H1 (cell line): ENCODE data around the gene TLCD2. TPM values are rescaled to one million over a fixed set of nuclear protein-coding genes. Genes with fewer than 3 reads are reported as not detected.
A peak's percentile ranks its signal among the peaks of the same experiment; 100 is the strongest.

ENCODE experiments used
- CTCF ChIA-PET: fragments of 300-600 bp; sonication (Branson Sonifier 250); formaldehyde crosslinking; loops from one replicate; lab custom pipeline; 2021; ENCODE audit not compliant: partially characterized antibody; lab: Charles Lee
- POLR2A ChIA-PET: fragments of 300-600 bp; sonication (Branson Sonifier 250); formaldehyde crosslinking; loops from one replicate; lab custom pipeline; 2021; ENCODE audit warnings: inconsistent platforms; ENCODE audit not compliant: partially characterized antibody; lab: Charles Lee
- DNase-seq, 2 experiments: peaks; one replicate each; pipeline versions ENCODE4 v3.0.0 to v3.0.0-alpha.2; 2010 to 2022; ENCODE audit warnings: low spot score in 2 of 2, low read depth in 1 of 2, mixed read lengths in 1 of 2
- FAIRE-seq: peaks from 2 replicates; lab custom pipeline; 2011; peaks lifted over from hg19 to GRCh38; lab: Jason Lieb, UNC
- H2AFZ ChIP-seq: 2 replicates; pipeline ENCODE4 v1.8.1; 2012; ENCODE audit warnings: low read length, inconsistent platforms
- H2AK5ac ChIP-seq: 2 replicates; pipeline ENCODE4 v1.6.1; 2013; ENCODE audit warnings: low read depth, low read length
- H2BK120ac ChIP-seq: replicated peaks from 2 replicates; pipeline ENCODE3; 2013; ENCODE audit warnings: low read depth, low read length, inconsistent platforms
- H2BK12ac ChIP-seq: 2 replicates; pipeline ENCODE4 v1.6.1; 2013; ENCODE audit warnings: low read depth, low read length
- H2BK15ac ChIP-seq: 2 replicates; pipeline ENCODE4 v1.6.1; 2013; ENCODE audit warnings: low read length
- H2BK20ac ChIP-seq: 2 replicates; pipeline ENCODE4 v1.6.1; 2013; ENCODE audit warnings: low read length
- H2BK5ac ChIP-seq: 2 replicates; pipeline ENCODE4 v1.6.1; 2013; ENCODE audit warnings: low read depth, low read length
- H3K14ac ChIP-seq: 2 replicates; pipeline ENCODE4 v1.6.1; 2013; ENCODE audit warnings: inconsistent platforms; ENCODE audit not compliant: insufficient read length
- H3K18ac ChIP-seq: 2 replicates; pipeline ENCODE4 v1.6.1; 2013; ENCODE audit warnings: low read length; ENCODE audit errors: extremely low read depth
- H3K23ac ChIP-seq: 2 replicates; pipeline ENCODE4 v1.6.1; 2013; ENCODE audit warnings: inconsistent platforms; ENCODE audit not compliant: insufficient read length
- H3K23me2 ChIP-seq: 2 replicates; pipeline ENCODE4 v1.6.1; 2013; ENCODE audit warnings: low read depth, low read length
- H3K27ac ChIP-seq: 2 replicates; pipeline ENCODE4 v1.6.1; 2011; ENCODE audit warnings: low read depth, low read length, inconsistent platforms
- H3K27me3 ChIP-seq, 4 experiments: replicated peaks in 1 of 4; 1 replicate in 1 of 4; 2 replicates in 3 of 4; pipeline versions ENCODE4 v1.6.1 to v1.8.1; 2011 to 2013; ENCODE audit warnings: low read length in 3 of 4, mild to moderate bottlenecking in 3 of 4, inconsistent platforms in 2 of 4, mixed read lengths in 2 of 4, moderate library complexity in 1 of 4; ENCODE audit not compliant: control insufficient read depth in 3 of 4, insufficient read depth in 3 of 4; ENCODE audit errors: extremely low read depth in 1 of 4
- H3K36me3 ChIP-seq, 4 experiments: 2 replicates each; pipeline versions ENCODE4 v1.6.1 to v1.8.1; 2011 to 2013; ENCODE audit warnings: mild to moderate bottlenecking in 4 of 4, low read length in 3 of 4, moderate library complexity in 2 of 4, control low read depth in 1 of 4, inconsistent platforms in 1 of 4; ENCODE audit not compliant: insufficient read depth in 4 of 4, control insufficient read depth in 2 of 4
- H3K4ac ChIP-seq: replicated peaks from 2 replicates; pipeline ENCODE3; 2013; ENCODE audit warnings: low read length, low read depth, mixed read lengths, inconsistent platforms; ENCODE audit not compliant: insufficient read length
- H3K4me1 ChIP-seq, 4 experiments: replicated peaks in 1 of 4; 1 replicate in 1 of 4; 2 replicates in 3 of 4; pipeline versions ENCODE4 v1.6.1 to v1.8.1; 2011 to 2013; ENCODE audit warnings: low read length in 3 of 4, inconsistent platforms in 2 of 4, mixed read lengths in 1 of 4; ENCODE audit not compliant: insufficient read depth in 4 of 4, control insufficient read depth in 3 of 4
- H3K4me2 ChIP-seq, 2 experiments: 2 replicates each; pipeline versions ENCODE4 v1.6.1 to v1.8.1; 2011 to 2013; ENCODE audit warnings: low read depth in 2 of 2, low read length in 2 of 2, control low read depth in 1 of 2, inconsistent platforms in 1 of 2, mild to moderate bottlenecking in 1 of 2; ENCODE audit not compliant: insufficient read depth in 1 of 2
- H3K4me3 ChIP-seq, 4 experiments: fragments of 200-600, 300-600 bp in 1 of 4; sonication (generic), shearing (Covaris generic), sonication (Bioruptor Twin) in 1 of 4; 2 replicates each; pipeline versions ENCODE4 v1.5.1 to v1.8.1; 2011 to 2016; ENCODE audit warnings: low read length in 4 of 4, low read depth in 3 of 4, control low read depth in 2 of 4, inconsistent platforms in 2 of 4, mild to moderate bottlenecking in 2 of 4, mixed read lengths in 1 of 4, moderate library complexity in 1 of 4; ENCODE audit not compliant: insufficient read depth in 2 of 4; ENCODE audit errors: extremely low read depth in 1 of 4
- H3K56ac ChIP-seq: replicated peaks from 2 replicates; pipeline ENCODE3; 2013; ENCODE audit warnings: low read depth, mild to moderate bottlenecking, mixed read lengths, low read length, inconsistent platforms; ENCODE audit not compliant: insufficient read length
- H3K79me1 ChIP-seq: 2 replicates; pipeline ENCODE4 v1.6.1; 2013; ENCODE audit warnings: low read depth, low read length, control low read depth
- H3K79me2 ChIP-seq, 2 experiments: 2 replicates each; pipeline versions ENCODE4 v1.6.1 to v1.8.1; 2012 to 2013; ENCODE audit warnings: low read length in 2 of 2, mild to moderate bottlenecking in 2 of 2, inconsistent platforms in 1 of 2; ENCODE audit not compliant: insufficient read depth in 2 of 2, control insufficient read depth in 1 of 2
- H3K9ac ChIP-seq, 4 experiments: replicated peaks in 1 of 4; 1 replicate in 1 of 4; 2 replicates in 3 of 4; pipeline versions ENCODE4 v1.6.1 to v1.8.1; 2011 to 2013; ENCODE audit warnings: low read depth in 3 of 4, low read length in 3 of 4, control low read depth in 2 of 4, mild to moderate bottlenecking in 2 of 4, moderate library complexity in 2 of 4, inconsistent platforms in 1 of 4; ENCODE audit errors: extremely low read depth in 1 of 4
- H3K9me3 ChIP-seq, 2 experiments: 2 replicates each; pipeline versions ENCODE4 v1.6.1 to v1.8.1; 2012 to 2013; ENCODE audit warnings: mild to moderate bottlenecking in 2 of 2, moderate library complexity in 2 of 2, control low read depth in 1 of 2, inconsistent platforms in 1 of 2, low read depth in 1 of 2, low read length in 1 of 2, mixed read lengths in 1 of 2; ENCODE audit not compliant: insufficient read depth in 2 of 2
- H4K20me1 ChIP-seq, 2 experiments: replicated peaks in 1 of 2; 2 replicates each; pipeline versions ENCODE3 to v1.8.1; 2011 to 2013; ENCODE audit warnings: inconsistent platforms in 2 of 2, low read length in 2 of 2, mild to moderate bottlenecking in 1 of 2; ENCODE audit not compliant: insufficient read depth in 2 of 2, control insufficient read depth in 1 of 2
- H4K5ac ChIP-seq: 2 replicates; pipeline ENCODE4 v1.6.1; 2013; ENCODE audit warnings: low read length, low read depth, mixed read lengths, inconsistent platforms; ENCODE audit not compliant: insufficient read length
- H4K8ac ChIP-seq: 2 replicates; pipeline ENCODE4 v1.8.0; 2013; ENCODE audit warnings: mild to moderate bottlenecking, moderate library complexity, low read length, inconsistent platforms; ENCODE audit not compliant: insufficient read depth; ENCODE audit errors: extremely low read depth
- H4K91ac ChIP-seq: replicated peaks from 2 replicates; pipeline ENCODE3; 2013; ENCODE audit warnings: low read length, mixed read lengths, inconsistent platforms; ENCODE audit not compliant: insufficient read length
- ASH2L ChIP-seq: fragments of 200-600, 300-600 bp; sonication (generic); IDR thresholded peaks from one replicate; pipeline ENCODE4 v1.7.1; 2017; ENCODE audit warnings: low read length
- EP300 ChIP-seq, 2 experiments: IDR thresholded peaks; 1 replicate in 1 of 2; 2 replicates in 1 of 2; pipeline ENCODE4 v1.6.1; 2011 to 2012; ENCODE audit warnings: low read depth in 2 of 2, low read length in 2 of 2, mild to moderate bottlenecking in 2 of 2, borderline replicate concordance in 1 of 2, inconsistent platforms in 1 of 2, moderate library complexity in 1 of 2
- GTF2F1 ChIP-seq: IDR thresholded peaks from 2 replicates; pipeline ENCODE4 v1.6.1; 2012; ENCODE audit warnings: low read depth, low read length, improper control_type of control experiment, borderline replicate concordance
- KDM5A ChIP-seq: fragments of 200-600 bp; IDR thresholded peaks from 2 replicates; pipeline ENCODE4 v1.7.1; 2012; ENCODE audit warnings: mild to moderate bottlenecking, low read length, inconsistent platforms, mixed read lengths
- MAFK ChIP-seq: IDR thresholded peaks from 2 replicates; pipeline ENCODE4 v1.6.1; 2012; ENCODE audit warnings: low read depth, mild to moderate bottlenecking, improper control_type of control experiment, low read length
- SAP30 ChIP-seq: fragments of 300-600 bp; sonication (generic); IDR thresholded peaks from 2 replicates; pipeline ENCODE4 v1.7.1; 2012; ENCODE audit warnings: low read length, moderate library complexity, mild to moderate bottlenecking, inconsistent platforms; ENCODE audit not compliant: insufficient read depth, insufficient replicate concordance
- SRF ChIP-seq: IDR thresholded peaks from 2 replicates; pipeline ENCODE4 v1.6.1; 2011; ENCODE audit warnings: mild to moderate bottlenecking, low read depth, low read length, moderate library complexity
- WGBS, 2 experiments: shearing (Covaris generic) in 1 of 2; methylation state at CpG; one replicate each; pipeline versions ENCODE4 v1.1.6 to v1.1.7; 2013 to 2015; ENCODE audit warnings: low lambda C conversion rate in 2 of 2, mixed read lengths in 2 of 2, inconsistent platforms in 1 of 2, low coverage in 1 of 2, missing lambda C conversion rate in 1 of 2; ENCODE audit not compliant: insufficient replicate concordance in 2 of 2, insufficient coverage in 1 of 2, insufficient read length in 1 of 2; ENCODE audit errors: extremely low coverage in 1 of 2, missing lambda C conversion rate in 1 of 2; 5-methylcytosine and 5-hydroxymethylcytosine counted together
- polyA plus RNA-seq, 7 experiments: library from polyadenylated mRNA; depleted of rRNA in 3 of 7; stranded (reverse) in 5 of 7; unstranded in 2 of 7; fragments of >200 nt in 5 of 7; fragments of 200-250 nt in 2 of 7; gene quantifications; 1 replicate in 5 of 7; 2 replicates in 1 of 7; 4 replicates in 1 of 7; pipeline versions ENCODE4 v1.2.1 to v1.2.3, GENCODE V29; 2011 to 2013; ENCODE audit warnings: missing spikeins in 2 of 7, mixed read lengths in 2 of 7
- total RNA-seq: library from RNA; stranded (reverse); fragmentation: NEBNext Ultra II Directional; extraction: Animal tissue kit (Norgen Biotek cat#: 25700); gene quantifications from 2 replicates; pipeline ENCODE4 v1.2.1, GENCODE V29; 2021

TLCD2 gene
- total and polyA plus RNA-seq, 2 of the 8 experiments (the other 6 are each of a cell fraction or from before 2014, with no cell fraction given): 0.47 to 1.4 TPM

- FAIRE-seq (no peak), DNase-seq (no peak)
- POLR2A ChIA-PET: interaction anchor here (0.6 to 1.6 kb wide), 5 partner anchors 11 to 61 kb away, joined by 3 to 4 read pairs (median 3); no protein-coding TSS in a partner anchor
- H3K4me2 ChIP-seq: no peak overlapping the region
- H3K56ac ChIP-seq: no peak overlapping the region
- no peaks in the 10 kb centered on the region for H3K79me2 ChIP-seq
- H2BK12ac ChIP-seq: 0 out of 2 replicates have a peak overlapping the region, but pooled peaks have one; percentile 39
- no peak overlapping the region for H2BK5ac ChIP-seq
- H4K5ac ChIP-seq: no peak overlapping the region
- H4K20me1 ChIP-seq: no peaks in the 10 kb centered on the region
- CTCF ChIA-PET: interaction anchor here (0.8 to 1.8 kb wide), 3 partner anchors 18 to 39 kb away, joined by 3 to 4 read pairs (median 3); no protein-coding TSS in a partner anchor
- no peaks in the 10 kb centered on the region for H3K23me2 ChIP-seq
- no peak overlapping the region for H3K23ac ChIP-seq
- no peak overlapping the region for H2BK15ac ChIP-seq
- H2AK5ac ChIP-seq: no peak overlapping the region
- no peak overlapping the region; the same call in 1 of the 2 replicates for H4K8ac ChIP-seq
- H3K4me3 ChIP-seq: no peak overlapping the region
- H3K4me1 ChIP-seq: peaks cover 0 to 8% (median 3%) of the 10 kb centered on the region in 4 experiments; a peak in 4 of 7 replicates
- H3K4ac ChIP-seq: no peak overlapping the region
- no peak overlapping the region for H3K9ac ChIP-seq
- H2AFZ ChIP-seq: no peak overlapping the region
- H4K91ac ChIP-seq: no peak overlapping the region
- H2BK120ac ChIP-seq: no peak overlapping the region
- H3K9me3 ChIP-seq: no peaks in the 10 kb centered on the region; a peak in 1 of 4 replicates
- H2BK20ac ChIP-seq: no peak overlapping the region
- H3K79me1 ChIP-seq: no peaks in the 10 kb centered on the region
- 88% methylated on average over 20 of the region's 29 CpGs; no CpG with 5 or more reads in 1 of the 2 experiments for WGBS, 2 experiments
- H3K27me3 ChIP-seq: no peaks in the 10 kb centered on the region; a peak in 1 of 7 replicates
- TF ChIP-seq KDM5A (no peak), EP300 (IDR thresholded peaks at IDR 0.05; ENCODE audit: borderline replicate concordance in 1 of 2, low read depth in 2 of 2, low read length in 2 of 2) (no peak), GTF2F1 (no peak), SRF (no peak), ASH2L (no peak), MAFK (no peak), SAP30 (no peak)
- H3K14ac ChIP-seq: no peak overlapping the region
- no peaks in the 10 kb centered on the region for H3K36me3 ChIP-seq
- H3K18ac ChIP-seq: no peak overlapping the region; the same call in 1 of the 2 replicates
- no peak overlapping the region for H3K27ac ChIP-seq
Observed at GRCh38 chr17:1744551-1745512, 34.7 kb upstream of the TLCD2 start.
